ENCODE results near the gene SBSN.

- TF ChIP-seq CTCF (conservative IDR thresholded peaks at IDR 0.05) (no peak), ZFX (IDR thresholded peaks at IDR 0.05) (no peak)
Observed at GRCh38 chr19:35539850-35540249, 11.7 kb upstream of the SBSN start.
